H1 (cell line): Measurements from ENCODE around the gene XPNPEP3. TPM values are rescaled to one million over a fixed set of nuclear protein-coding genes. Genes with fewer than 3 reads are reported as not detected.

Experiments used
- CTCF ChIA-PET: fragments of 300-600 bp; sonication (Branson Sonifier 250); formaldehyde crosslinking; loops from one replicate; lab custom pipeline; 2021; ENCODE audit not compliant: partially characterized antibody; lab: Charles Lee
- POLR2A ChIA-PET: fragments of 300-600 bp; sonication (Branson Sonifier 250); formaldehyde crosslinking; loops from one replicate; lab custom pipeline; 2021; ENCODE audit warnings: inconsistent platforms; ENCODE audit not compliant: partially characterized antibody; lab: Charles Lee
- DNase-seq, 2 experiments: peaks; one replicate each; pipeline versions ENCODE4 v3.0.0 to v3.0.0-alpha.2; 2010 to 2022; ENCODE audit warnings: low spot score in 2 of 2, low read depth in 1 of 2, mixed read lengths in 1 of 2
- FAIRE-seq: peaks from 2 replicates; lab custom pipeline; 2011; peaks lifted over from hg19 to GRCh38; lab: Jason Lieb, UNC
- H2AFZ ChIP-seq: 2 replicates; pipeline ENCODE4 v1.8.1; 2012; ENCODE audit warnings: low read length, inconsistent platforms
- H2AK5ac ChIP-seq: 2 replicates; pipeline ENCODE4 v1.6.1; 2013; ENCODE audit warnings: low read depth, low read length
- H2BK120ac ChIP-seq: replicated peaks from 2 replicates; pipeline ENCODE3; 2013; ENCODE audit warnings: low read depth, low read length, inconsistent platforms
- H2BK12ac ChIP-seq: 2 replicates; pipeline ENCODE4 v1.6.1; 2013; ENCODE audit warnings: low read depth, low read length
- H2BK15ac ChIP-seq: 2 replicates; pipeline ENCODE4 v1.6.1; 2013; ENCODE audit warnings: low read length
- H2BK20ac ChIP-seq: 2 replicates; pipeline ENCODE4 v1.6.1; 2013; ENCODE audit warnings: low read length
- H2BK5ac ChIP-seq: 2 replicates; pipeline ENCODE4 v1.6.1; 2013; ENCODE audit warnings: low read depth, low read length
- H3K14ac ChIP-seq: 2 replicates; pipeline ENCODE4 v1.6.1; 2013; ENCODE audit warnings: inconsistent platforms; ENCODE audit not compliant: insufficient read length
- H3K18ac ChIP-seq: 2 replicates; pipeline ENCODE4 v1.6.1; 2013; ENCODE audit warnings: low read length; ENCODE audit errors: extremely low read depth
- H3K23ac ChIP-seq: 2 replicates; pipeline ENCODE4 v1.6.1; 2013; ENCODE audit warnings: inconsistent platforms; ENCODE audit not compliant: insufficient read length
- H3K23me2 ChIP-seq: 2 replicates; pipeline ENCODE4 v1.6.1; 2013; ENCODE audit warnings: low read depth, low read length
- H3K27ac ChIP-seq: 2 replicates; pipeline ENCODE4 v1.6.1; 2011; ENCODE audit warnings: low read depth, low read length, inconsistent platforms
- H3K27me3 ChIP-seq, 4 experiments: replicated peaks in 1 of 4; 1 replicate in 1 of 4; 2 replicates in 3 of 4; pipeline versions ENCODE4 v1.6.1 to v1.8.1; 2011 to 2013; ENCODE audit warnings: low read length in 3 of 4, mild to moderate bottlenecking in 3 of 4, inconsistent platforms in 2 of 4, mixed read lengths in 2 of 4, moderate library complexity in 1 of 4; ENCODE audit not compliant: control insufficient read depth in 3 of 4, insufficient read depth in 3 of 4; ENCODE audit errors: extremely low read depth in 1 of 4
- H3K36me3 ChIP-seq, 4 experiments: 2 replicates each; pipeline versions ENCODE4 v1.6.1 to v1.8.1; 2011 to 2013; ENCODE audit warnings: mild to moderate bottlenecking in 4 of 4, low read length in 3 of 4, moderate library complexity in 2 of 4, control low read depth in 1 of 4, inconsistent platforms in 1 of 4; ENCODE audit not compliant: insufficient read depth in 4 of 4, control insufficient read depth in 2 of 4
- H3K4ac ChIP-seq: replicated peaks from 2 replicates; pipeline ENCODE3; 2013; ENCODE audit warnings: low read length, low read depth, mixed read lengths, inconsistent platforms; ENCODE audit not compliant: insufficient read length
- H3K4me1 ChIP-seq, 4 experiments: replicated peaks in 1 of 4; 1 replicate in 1 of 4; 2 replicates in 3 of 4; pipeline versions ENCODE4 v1.6.1 to v1.8.1; 2011 to 2013; ENCODE audit warnings: low read length in 3 of 4, inconsistent platforms in 2 of 4, mixed read lengths in 1 of 4; ENCODE audit not compliant: insufficient read depth in 4 of 4, control insufficient read depth in 3 of 4
- H3K4me2 ChIP-seq, 2 experiments: 2 replicates each; pipeline versions ENCODE4 v1.6.1 to v1.8.1; 2011 to 2013; ENCODE audit warnings: low read depth in 2 of 2, low read length in 2 of 2, control low read depth in 1 of 2, inconsistent platforms in 1 of 2, mild to moderate bottlenecking in 1 of 2; ENCODE audit not compliant: insufficient read depth in 1 of 2
- H3K4me3 ChIP-seq, 4 experiments: fragments of 200-600, 300-600 bp in 1 of 4; sonication (generic), shearing (Covaris generic), sonication (Bioruptor Twin) in 1 of 4; 2 replicates each; pipeline versions ENCODE4 v1.5.1 to v1.8.1; 2011 to 2016; ENCODE audit warnings: low read length in 4 of 4, low read depth in 3 of 4, control low read depth in 2 of 4, inconsistent platforms in 2 of 4, mild to moderate bottlenecking in 2 of 4, mixed read lengths in 1 of 4, moderate library complexity in 1 of 4; ENCODE audit not compliant: insufficient read depth in 2 of 4; ENCODE audit errors: extremely low read depth in 1 of 4
- H3K56ac ChIP-seq: replicated peaks from 2 replicates; pipeline ENCODE3; 2013; ENCODE audit warnings: low read depth, mild to moderate bottlenecking, mixed read lengths, low read length, inconsistent platforms; ENCODE audit not compliant: insufficient read length
- H3K79me1 ChIP-seq: 2 replicates; pipeline ENCODE4 v1.6.1; 2013; ENCODE audit warnings: low read depth, low read length, control low read depth
- H3K79me2 ChIP-seq, 2 experiments: 2 replicates each; pipeline versions ENCODE4 v1.6.1 to v1.8.1; 2012 to 2013; ENCODE audit warnings: low read length in 2 of 2, mild to moderate bottlenecking in 2 of 2, inconsistent platforms in 1 of 2; ENCODE audit not compliant: insufficient read depth in 2 of 2, control insufficient read depth in 1 of 2
- H3K9ac ChIP-seq, 4 experiments: replicated peaks in 1 of 4; 1 replicate in 1 of 4; 2 replicates in 3 of 4; pipeline versions ENCODE4 v1.6.1 to v1.8.1; 2011 to 2013; ENCODE audit warnings: low read depth in 3 of 4, low read length in 3 of 4, control low read depth in 2 of 4, mild to moderate bottlenecking in 2 of 4, moderate library complexity in 2 of 4, inconsistent platforms in 1 of 4; ENCODE audit errors: extremely low read depth in 1 of 4
- H3K9me3 ChIP-seq, 2 experiments: 2 replicates each; pipeline versions ENCODE4 v1.6.1 to v1.8.1; 2012 to 2013; ENCODE audit warnings: mild to moderate bottlenecking in 2 of 2, moderate library complexity in 2 of 2, control low read depth in 1 of 2, inconsistent platforms in 1 of 2, low read depth in 1 of 2, low read length in 1 of 2, mixed read lengths in 1 of 2; ENCODE audit not compliant: insufficient read depth in 2 of 2
- H4K20me1 ChIP-seq, 2 experiments: replicated peaks in 1 of 2; 2 replicates each; pipeline versions ENCODE3 to v1.8.1; 2011 to 2013; ENCODE audit warnings: inconsistent platforms in 2 of 2, low read length in 2 of 2, mild to moderate bottlenecking in 1 of 2; ENCODE audit not compliant: insufficient read depth in 2 of 2, control insufficient read depth in 1 of 2
- H4K5ac ChIP-seq: 2 replicates; pipeline ENCODE4 v1.6.1; 2013; ENCODE audit warnings: low read length, low read depth, mixed read lengths, inconsistent platforms; ENCODE audit not compliant: insufficient read length
- H4K8ac ChIP-seq: 2 replicates; pipeline ENCODE4 v1.8.0; 2013; ENCODE audit warnings: mild to moderate bottlenecking, moderate library complexity, low read length, inconsistent platforms; ENCODE audit not compliant: insufficient read depth; ENCODE audit errors: extremely low read depth
- H4K91ac ChIP-seq: replicated peaks from 2 replicates; pipeline ENCODE3; 2013; ENCODE audit warnings: low read length, mixed read lengths, inconsistent platforms; ENCODE audit not compliant: insufficient read length
- CEBPB ChIP-seq: IDR thresholded peaks from 2 replicates; pipeline ENCODE4 v1.6.1; 2012; ENCODE audit warnings: low read depth, low read length
- JUN ChIP-seq: IDR thresholded peaks from 2 replicates; pipeline ENCODE4 v1.6.1; 2011; ENCODE audit warnings: low read depth, mild to moderate bottlenecking, improper control_type of control experiment, low read length
- KDM4A ChIP-seq: IDR thresholded peaks from one replicate; pipeline ENCODE4 v1.7.1; 2012; ENCODE audit warnings: low read depth, mild to moderate bottlenecking, moderate library complexity, low read length, inconsistent platforms; ENCODE audit not compliant: severe bottlenecking
- POLR2A ChIP-seq, 2 experiments: IDR thresholded peaks; 1 replicate in 1 of 2; 2 replicates in 1 of 2; pipeline ENCODE4 v1.6.1; 2011; ENCODE audit warnings: low read depth in 2 of 2, low read length in 2 of 2, mild to moderate bottlenecking in 2 of 2; ENCODE audit errors: control extremely low read depth in 1 of 2
- RFX5 ChIP-seq: IDR thresholded peaks from 2 replicates; pipeline ENCODE4 v1.6.1; 2011; ENCODE audit warnings: low read depth, low read length, improper control_type of control experiment, borderline replicate concordance
- RXRA ChIP-seq: IDR thresholded peaks from 2 replicates; pipeline ENCODE4 v1.6.1; 2011; ENCODE audit warnings: low read depth, mild to moderate bottlenecking, low read length, moderate library complexity; ENCODE audit not compliant: insufficient read depth
- SP2 ChIP-seq: IDR thresholded peaks from 2 replicates; pipeline ENCODE4 v1.6.1; 2012; ENCODE audit warnings: mild to moderate bottlenecking, low read length, inconsistent platforms
- TBP ChIP-seq: IDR thresholded peaks from 2 replicates; pipeline ENCODE4 v1.6.1; 2011; ENCODE audit warnings: low read depth, low read length, improper control_type of control experiment
- WGBS, 2 experiments: shearing (Covaris generic) in 1 of 2; methylation state at CpG; one replicate each; pipeline versions ENCODE4 v1.1.6 to v1.1.7; 2013 to 2015; ENCODE audit warnings: low lambda C conversion rate in 2 of 2, mixed read lengths in 2 of 2, inconsistent platforms in 1 of 2, low coverage in 1 of 2, missing lambda C conversion rate in 1 of 2; ENCODE audit not compliant: insufficient replicate concordance in 2 of 2, insufficient coverage in 1 of 2, insufficient read length in 1 of 2; ENCODE audit errors: extremely low coverage in 1 of 2, missing lambda C conversion rate in 1 of 2; 5-methylcytosine and 5-hydroxymethylcytosine counted together
- polyA plus RNA-seq, 7 experiments: library from polyadenylated mRNA; depleted of rRNA in 3 of 7; stranded (reverse) in 5 of 7; unstranded in 2 of 7; fragments of >200 nt in 5 of 7; fragments of 200-250 nt in 2 of 7; gene quantifications; 1 replicate in 5 of 7; 2 replicates in 1 of 7; 4 replicates in 1 of 7; pipeline versions ENCODE4 v1.2.1 to v1.2.3, GENCODE V29; 2011 to 2013; ENCODE audit warnings: missing spikeins in 2 of 7, mixed read lengths in 2 of 7
- total RNA-seq: library from RNA; stranded (reverse); fragmentation: NEBNext Ultra II Directional; extraction: Animal tissue kit (Norgen Biotek cat#: 25700); gene quantifications from 2 replicates; pipeline ENCODE4 v1.2.1, GENCODE V29; 2021
- TF ChIP-seq, protein P1 (sequence below): IDR thresholded peaks from 2 replicates; pipeline ENCODE4 v1.6.1; 2012; ENCODE audit warnings: inconsistent platforms
- TF ChIP-seq, protein P2 (sequence below): IDR thresholded peaks from 2 replicates; pipeline ENCODE4 v1.6.1; 2012; ENCODE audit warnings: inconsistent platforms

The XPNPEP3 gene
- total and polyA plus RNA-seq, 2 of the 8 experiments (the other 6 are each of a cell fraction or from before 2014, with no cell fraction given): 25.8 to 29.2 TPM

DNA sequence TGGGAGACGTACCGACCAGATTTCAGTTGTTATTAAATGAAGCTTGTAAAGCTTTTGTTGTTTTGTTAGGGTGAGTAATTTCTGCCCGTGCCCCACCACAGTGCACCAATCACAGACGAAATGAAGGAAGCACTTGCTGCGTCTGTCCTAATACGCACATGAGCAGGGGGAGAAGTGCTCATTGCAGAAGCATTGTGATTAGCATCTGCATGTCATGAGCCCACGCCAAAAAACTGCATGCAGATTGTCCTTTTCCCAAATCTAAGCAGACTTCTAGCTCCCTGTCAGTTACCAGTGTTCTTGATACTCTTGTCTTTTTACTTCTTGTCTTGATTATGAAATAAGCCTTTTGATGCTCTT lies 109.8 kb downstream of the XPNPEP3 start:
- ChIA-PET CTCF (interaction anchor here (1.3 to 1.6 kb wide), 2 partner anchors 9 to 17 kb away, joined by 3 to 4 read pairs; no protein-coding TSS in a partner anchor), POLR2A (interaction anchor here (0.6 to 3.8 kb wide), 7 partner anchors 9 to 146 kb away, joined by 3 to 12 read pairs (median 3); partner anchors contain the start of gene RBX1)
- Histone ChIP-seq H3K23me2 (no peaks in the 10 kb centered on the region), H4K5ac (no peak overlapping the region), H3K4me3 (no peak overlapping the region), H2BK15ac (no peak overlapping the region), H4K20me1 (peaks cover 4% of the 10 kb centered on the region in 2 experiments), H2BK20ac (no peak overlapping the region), H3K36me3 (peaks cover 14 to 67% (median 31%) of the 10 kb centered on the region in 4 experiments), H2BK120ac (no peak overlapping the region), H3K4ac (no peak overlapping the region), H2AK5ac (no peak overlapping the region), H2BK12ac (no peak overlapping the region), H2BK5ac (no peak overlapping the region), H4K91ac (no peak overlapping the region), H4K8ac (no peak overlapping the region), H3K9ac (no peak overlapping the region), H3K9me3 (no peaks in the 10 kb centered on the region), H3K4me2 (no peak overlapping the region), H3K27me3 (no peaks in the 10 kb centered on the region), H3K27ac (no peak overlapping the region), H3K56ac (no peak overlapping the region), H3K79me2 (peaks cover 0 to 15% of the 10 kb centered on the region in 2 experiments; a peak in 2 of 4 replicates), H2AFZ (no peak overlapping the region), H3K23ac (no peak overlapping the region), H3K4me1 (no peaks in the 10 kb centered on the region), H3K14ac (no peak overlapping the region), H3K18ac (no peak overlapping the region), H3K79me1 (peaks cover 3% of the 10 kb centered on the region; the same call in 1 of the 2 replicates)
- FAIRE-seq (no peak), DNase-seq (no peak)
- TF ChIP-seq RFX5 (no peak), POLR2A (IDR thresholded peaks at IDR 0.05; ENCODE audit: control extremely low read depth in 1 of 2, low read depth in 2 of 2, low read length in 2 of 2) (no peak), TBP (no peak), JUN (no peak), RXRA (no peak), SP2 (no peak), CEBPB (no peak), KDM4A (no peak)
- TF ChIP-seq, protein P1, sequence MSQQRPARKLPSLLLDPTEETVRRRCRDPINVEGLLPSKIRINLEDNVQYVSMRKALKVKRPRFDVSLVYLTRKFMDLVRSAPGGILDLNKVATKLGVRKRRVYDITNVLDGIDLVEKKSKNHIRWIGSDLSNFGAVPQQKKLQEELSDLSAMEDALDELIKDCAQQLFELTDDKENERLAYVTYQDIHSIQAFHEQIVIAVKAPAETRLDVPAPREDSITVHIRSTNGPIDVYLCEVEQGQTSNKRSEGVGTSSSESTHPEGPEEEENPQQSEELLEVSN: no peak
- TF ChIP-seq, protein P2, sequence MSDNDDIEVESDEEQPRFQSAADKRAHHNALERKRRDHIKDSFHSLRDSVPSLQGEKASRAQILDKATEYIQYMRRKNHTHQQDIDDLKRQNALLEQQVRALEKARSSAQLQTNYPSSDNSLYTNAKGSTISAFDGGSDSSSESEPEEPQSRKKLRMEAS: no peak
- 92% methylated on average over 7 of the region's 7 CpGs; no CpG with 5 or more reads in 1 of the 2 experiments for WGBS, 2 experiments
